GM12872 (cell line): ENCODE data around the gene AMBRA1.

Experiments
- TF ChIP-seq, protein P1 (sequence below): IDR thresholded peaks from 3 replicates; pipeline ENCODE4 v1.5.1; 2011; ENCODE audit warnings: low read depth, mild to moderate bottlenecking, low read length, moderate library complexity; ENCODE audit not compliant: insufficient read depth

AMBRA1 gene

DNA sequence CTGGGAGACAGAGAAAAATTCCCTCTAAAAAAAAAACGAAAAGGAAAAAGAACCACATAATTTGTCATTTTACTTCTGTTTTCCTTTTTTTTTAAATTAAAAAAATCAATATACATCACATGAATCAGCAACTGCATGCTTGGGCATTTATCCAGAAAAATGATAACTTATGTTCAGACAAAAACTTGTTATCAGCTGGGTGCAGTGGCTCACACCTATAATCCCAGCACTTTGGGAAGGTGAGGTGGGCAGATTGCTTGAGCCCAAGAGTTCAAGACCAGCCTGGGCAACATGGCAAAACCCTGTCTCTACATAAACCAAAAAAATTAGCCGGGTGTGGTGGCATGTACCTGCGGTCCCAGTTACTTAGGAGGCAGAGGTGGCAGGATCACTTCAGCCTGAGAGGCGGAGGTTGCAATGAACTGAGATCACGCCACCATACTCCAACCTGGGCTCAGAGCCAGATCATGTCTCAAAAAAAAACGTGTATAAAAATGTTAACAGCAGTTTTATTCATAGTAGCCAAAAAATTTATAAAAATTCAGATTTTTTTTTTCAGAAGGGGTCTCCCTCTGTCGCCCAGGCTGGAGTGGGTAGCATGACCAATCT is 28.5 kb downstream of the AMBRA1 start:
- TF ChIP-seq, protein P1, sequence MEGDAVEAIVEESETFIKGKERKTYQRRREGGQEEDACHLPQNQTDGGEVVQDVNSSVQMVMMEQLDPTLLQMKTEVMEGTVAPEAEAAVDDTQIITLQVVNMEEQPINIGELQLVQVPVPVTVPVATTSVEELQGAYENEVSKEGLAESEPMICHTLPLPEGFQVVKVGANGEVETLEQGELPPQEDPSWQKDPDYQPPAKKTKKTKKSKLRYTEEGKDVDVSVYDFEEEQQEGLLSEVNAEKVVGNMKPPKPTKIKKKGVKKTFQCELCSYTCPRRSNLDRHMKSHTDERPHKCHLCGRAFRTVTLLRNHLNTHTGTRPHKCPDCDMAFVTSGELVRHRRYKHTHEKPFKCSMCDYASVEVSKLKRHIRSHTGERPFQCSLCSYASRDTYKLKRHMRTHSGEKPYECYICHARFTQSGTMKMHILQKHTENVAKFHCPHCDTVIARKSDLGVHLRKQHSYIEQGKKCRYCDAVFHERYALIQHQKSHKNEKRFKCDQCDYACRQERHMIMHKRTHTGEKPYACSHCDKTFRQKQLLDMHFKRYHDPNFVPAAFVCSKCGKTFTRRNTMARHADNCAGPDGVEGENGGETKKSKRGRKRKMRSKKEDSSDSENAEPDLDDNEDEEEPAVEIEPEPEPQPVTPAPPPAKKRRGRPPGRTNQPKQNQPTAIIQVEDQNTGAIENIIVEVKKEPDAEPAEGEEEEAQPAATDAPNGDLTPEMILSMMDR = no peak

DNA sequence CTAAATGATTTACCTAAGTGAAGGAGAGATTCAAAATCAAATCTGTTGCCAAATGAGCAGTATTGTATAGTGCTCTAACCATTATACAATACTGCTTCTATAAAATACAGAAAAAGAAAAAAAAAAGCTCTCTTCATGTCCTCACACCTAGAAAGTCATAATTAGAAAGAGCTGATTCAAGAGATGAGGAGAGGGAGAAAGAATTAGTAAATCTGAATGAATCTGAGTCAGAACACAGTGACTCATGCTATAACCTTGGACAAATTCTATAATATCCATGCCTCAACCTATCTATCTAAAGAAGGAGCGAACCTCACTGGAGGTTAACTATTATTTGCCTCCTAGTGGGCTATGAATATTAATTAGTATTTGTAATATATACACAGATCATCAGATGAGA is 29.4 kb downstream of the AMBRA1 start:
- TF ChIP-seq, protein P1 = no peak

DNA sequence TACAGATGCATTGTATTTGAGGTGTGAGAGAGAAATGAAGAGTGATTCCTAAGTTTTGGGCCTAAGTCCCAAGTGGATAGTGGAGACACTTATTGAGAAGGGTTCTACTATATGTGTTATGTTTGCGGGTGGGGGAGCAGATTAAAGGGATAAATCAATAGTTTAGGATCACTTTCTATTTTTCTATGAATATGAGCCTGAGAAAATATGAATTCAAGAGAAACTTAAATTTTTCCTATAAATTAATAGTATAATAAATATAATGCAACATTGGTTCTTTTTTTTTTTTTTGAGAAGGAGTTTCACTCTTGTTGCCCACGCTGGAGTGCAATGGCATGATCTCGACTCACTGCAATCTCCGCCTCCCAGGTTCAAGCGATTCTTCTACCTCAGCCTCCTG is 31.3 kb downstream of the AMBRA1 start:
- TF ChIP-seq, protein P1 = no peak

DNA sequence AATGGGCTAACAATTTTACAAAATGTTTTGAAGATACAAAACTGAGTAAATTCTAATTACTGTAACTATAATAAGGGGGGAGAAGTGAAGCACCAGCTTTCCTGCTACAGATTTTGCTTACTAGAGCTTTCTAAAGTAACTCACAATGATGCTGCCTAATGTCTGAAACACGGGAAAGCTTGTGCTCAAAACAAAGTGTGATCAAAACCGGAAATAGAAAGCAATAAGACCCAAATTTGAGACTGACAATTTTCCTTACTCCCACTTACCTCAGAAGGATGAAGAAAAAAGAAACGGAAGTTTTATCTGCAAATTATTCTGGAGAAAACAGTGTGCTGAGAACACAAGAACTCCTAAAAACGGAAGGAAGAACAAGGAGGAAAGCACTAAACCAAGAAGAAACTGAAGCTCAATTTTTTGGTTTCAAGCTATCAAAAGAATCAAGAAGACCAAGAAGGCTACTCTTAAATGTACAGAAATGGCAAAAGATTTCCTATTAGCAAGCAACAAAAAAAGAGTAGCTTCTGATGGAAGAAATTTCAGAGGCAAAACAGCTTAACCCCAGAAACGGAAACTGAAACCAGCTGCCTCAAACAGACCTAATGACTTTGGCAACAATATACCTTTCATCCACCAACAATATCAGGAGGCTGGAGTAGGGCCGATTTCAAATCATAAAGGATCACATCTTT is 33.4 kb downstream of the AMBRA1 start:
- TF ChIP-seq, protein P1 = no peak

DNA sequence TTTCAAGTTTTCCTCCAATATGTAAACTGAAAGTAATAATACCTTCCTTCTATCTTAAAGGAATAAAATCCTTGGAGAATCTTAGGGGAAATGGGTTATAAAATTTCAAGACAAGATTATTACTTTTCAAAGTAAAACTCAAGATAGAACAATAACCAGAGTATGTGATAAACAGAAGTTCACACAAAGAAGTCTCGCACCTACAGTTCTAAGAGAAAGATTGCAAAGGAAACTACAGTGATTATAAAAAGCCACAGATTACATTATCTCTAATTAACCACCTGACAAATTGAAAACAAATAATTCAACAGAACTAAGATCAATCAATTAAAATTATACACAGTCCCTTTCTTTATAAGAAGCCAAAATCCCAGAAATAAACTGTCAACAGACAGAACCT is 34.0 kb downstream of the AMBRA1 start:
- TF ChIP-seq, protein P1 = no peak

DNA sequence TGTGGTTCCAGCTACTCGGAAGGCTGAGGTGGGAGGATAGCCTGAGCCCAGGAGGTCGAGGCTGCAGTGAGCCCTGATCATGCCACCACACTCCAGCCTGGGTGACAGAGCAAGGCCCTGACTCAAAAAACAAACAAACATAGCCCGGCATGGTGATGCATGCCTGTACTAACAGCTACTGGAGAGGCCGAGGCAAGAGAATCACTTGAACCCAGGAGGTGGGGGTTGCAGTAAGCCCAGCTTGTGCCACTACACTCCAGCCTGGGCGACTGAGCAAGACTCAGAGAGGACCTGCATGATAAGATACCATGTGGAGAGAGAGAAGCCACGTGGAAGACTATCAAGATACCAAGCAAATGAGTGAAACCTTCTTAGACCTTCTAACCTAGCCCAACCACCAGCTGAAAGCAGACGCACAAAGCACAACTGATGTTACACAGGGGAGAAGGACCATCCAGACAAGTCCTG is 36.1 kb downstream of the AMBRA1 start:
- TF ChIP-seq, protein P1 = no peak

DNA sequence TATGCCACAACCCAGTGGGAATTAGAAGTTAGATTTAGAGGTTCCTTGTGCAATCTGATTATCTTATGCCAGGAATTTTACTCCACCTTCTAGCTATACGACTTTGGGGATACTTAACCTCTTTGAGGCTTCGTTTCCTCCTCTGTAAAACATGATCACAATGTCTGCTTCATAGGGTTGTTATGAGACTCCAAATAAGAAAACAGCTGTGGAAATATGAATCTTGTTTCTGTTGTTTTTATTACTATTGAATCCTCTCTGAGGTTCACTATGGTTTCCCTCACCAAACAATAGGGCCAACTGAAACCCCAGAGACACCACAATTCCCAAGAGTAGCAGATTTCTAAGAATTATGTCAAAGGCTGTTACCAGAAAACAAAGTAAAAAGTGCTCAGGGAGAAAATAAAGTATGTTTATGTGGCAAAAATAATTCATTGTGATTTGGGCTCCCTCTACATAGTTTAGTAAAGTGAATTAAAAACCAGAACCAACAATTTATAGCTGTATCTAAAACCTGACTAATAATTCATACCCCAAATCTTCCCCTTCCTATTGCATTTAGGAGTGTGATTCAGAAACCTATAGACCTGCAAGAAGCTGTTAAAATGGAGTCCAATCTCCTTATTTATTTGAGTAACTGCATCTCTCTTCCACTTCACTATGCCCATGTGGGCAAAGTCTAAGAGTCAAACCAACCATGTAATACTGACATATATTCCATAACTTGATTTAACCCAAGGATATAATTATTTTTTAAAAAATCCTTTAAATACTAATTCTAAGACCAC is 38.4 kb downstream of the AMBRA1 start:
- TF ChIP-seq, protein P1 = no peak
